Measurements from ENCODE around the gene MGAT4B.
"Not testable (repeated sequence)": the region's sequence is repeated elsewhere in the genome, so short reads cannot be mapped to it uniquely, and the experiment has no call there.

Gene MGAT4B

DNA sequence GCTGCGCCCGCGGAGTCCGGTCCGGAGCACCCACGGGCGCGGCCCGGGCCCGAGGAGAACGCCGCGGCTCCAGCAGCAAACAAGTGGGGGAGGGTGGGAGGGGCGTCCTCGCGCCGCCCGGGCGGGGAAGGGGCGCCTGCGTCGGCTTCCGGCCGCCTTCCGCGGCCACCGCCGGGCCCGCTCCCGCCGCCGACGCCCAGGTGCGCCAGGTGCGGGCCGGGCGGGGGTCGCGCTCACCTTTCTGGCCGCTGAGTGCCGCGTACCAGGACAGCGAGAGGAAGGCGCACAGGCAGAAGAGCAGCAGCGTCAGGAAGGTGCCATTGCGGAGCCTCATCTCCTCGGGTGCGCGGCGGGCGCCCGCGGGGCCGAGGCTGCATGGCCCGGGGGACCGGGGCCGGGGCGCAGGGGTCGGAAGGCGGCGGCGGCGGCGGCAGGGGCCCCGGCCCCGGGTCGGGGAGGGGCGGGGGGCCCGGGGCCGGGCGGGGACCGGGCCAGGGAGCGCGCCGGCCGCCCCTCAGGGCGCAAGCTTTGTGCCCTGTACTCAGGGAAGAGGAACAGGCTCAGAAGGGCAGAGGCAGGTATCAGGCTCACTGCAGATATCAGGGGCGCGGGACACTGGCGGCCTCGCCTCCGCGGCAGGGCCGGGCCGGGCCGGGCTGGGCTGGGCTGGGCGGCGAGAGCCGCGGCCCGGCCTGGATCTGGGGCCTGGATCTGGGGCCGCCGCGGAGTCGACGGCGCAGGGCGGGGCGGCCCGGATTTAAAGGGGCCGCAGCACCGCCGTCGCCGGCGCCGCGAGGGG is at the start of gene MGAT4B:
Gene MGAT4B, minus strand, starts transcription at position 617 of the 799 bp plus-strand sequence. Its CDS starts 283 bp downstream, at position 334.
- DNase-seq, result peak; percentile 60

- DNase-seq, result no peak
Measured at GRCh38 chr5:179854356-179854755, 47.7 kb upstream of the MGAT4B start.

GRCh38 chr5:179852993-179853547 is 46.4 kb upstream of the MGAT4B start:
- DNase-seq, result no peak

DNA sequence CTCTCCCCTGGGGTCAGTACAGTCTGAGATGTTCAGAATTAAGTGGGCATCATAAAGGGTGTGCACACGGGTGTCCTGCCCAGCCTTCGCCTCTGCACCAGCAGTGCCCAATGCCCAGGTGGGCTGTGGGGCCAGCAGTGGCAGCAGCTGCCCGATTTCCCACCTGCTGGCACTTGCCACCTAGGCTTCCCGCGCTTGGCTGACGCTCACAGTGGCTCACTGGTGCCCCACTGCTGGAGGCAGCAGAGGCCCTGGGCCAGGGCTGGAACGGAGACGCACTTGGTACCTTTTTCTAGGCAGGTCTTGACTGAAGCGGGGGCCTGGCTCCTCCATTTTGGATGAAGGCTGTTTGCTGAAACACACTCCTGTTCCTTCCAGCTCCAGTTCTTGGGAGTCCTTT is 35.0 kb upstream of the MGAT4B start:
- no peak for DNase-seq

GRCh38 chr5:179840766-179841165 is 34.1 kb upstream of the MGAT4B start:
- DNase-seq, result no peak

DNA sequence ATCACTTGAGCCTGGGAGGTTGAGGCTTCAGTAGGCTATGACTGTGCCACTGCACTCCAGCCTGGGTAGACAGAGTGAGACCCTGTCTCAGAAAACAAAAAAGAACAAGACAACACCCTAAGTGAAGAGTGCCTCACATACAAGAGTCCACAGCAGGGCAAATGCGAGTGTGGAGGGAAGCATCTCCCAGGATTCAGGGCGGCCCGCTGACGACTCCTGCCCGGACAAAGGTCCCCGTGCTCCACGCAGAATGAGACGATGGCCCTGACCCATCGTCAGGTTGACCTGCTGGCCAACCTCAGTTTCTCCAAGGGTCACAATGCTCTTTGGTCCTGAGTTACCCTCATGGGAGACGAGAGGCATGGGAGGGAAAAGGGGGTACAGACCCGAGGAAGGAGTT is 33.7 kb upstream of the MGAT4B start:
- DNase-seq, result no peak

DNA sequence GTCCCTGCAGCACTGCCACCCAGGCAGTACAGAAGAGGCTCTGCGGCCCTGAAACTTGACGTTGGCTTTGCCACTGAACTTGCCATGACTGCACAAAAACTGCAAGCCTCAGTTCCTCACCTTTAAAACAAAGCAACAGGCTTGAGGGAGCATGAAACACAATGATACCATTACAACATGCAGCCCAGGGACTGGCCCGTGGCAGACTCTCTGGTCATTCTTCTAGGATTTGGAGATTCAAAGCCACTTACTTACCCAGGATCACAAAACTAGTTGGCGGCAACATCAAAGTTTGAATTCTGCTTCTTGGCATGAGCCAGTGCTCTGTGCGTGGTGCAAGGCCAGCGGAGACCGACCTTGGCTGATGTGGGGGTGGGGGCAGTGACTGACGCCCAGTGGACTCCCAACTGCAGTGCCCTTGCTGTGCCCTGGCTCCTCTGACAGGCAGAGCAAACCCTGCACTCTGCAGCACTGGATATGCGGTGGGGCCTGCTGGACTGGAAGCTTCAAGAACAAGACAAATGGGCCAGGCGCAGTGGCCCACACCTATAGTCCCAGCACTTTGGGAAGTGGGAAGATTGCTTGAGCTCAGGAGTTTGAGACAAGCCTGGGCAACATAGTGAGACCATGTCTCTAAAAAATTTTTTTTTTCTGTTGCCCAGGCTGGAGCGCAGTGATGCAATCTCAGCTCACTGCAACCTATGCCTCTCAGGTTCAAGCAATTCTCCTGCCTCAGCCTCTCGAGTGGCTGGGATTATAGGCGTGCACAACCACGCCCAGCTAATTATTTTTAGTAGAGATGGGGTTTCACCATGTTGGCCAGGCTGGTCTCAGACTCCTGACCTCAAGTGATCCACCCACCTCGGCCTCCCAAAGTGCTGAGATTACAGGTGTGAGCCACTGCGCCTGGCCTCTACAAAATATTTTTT is 32.9 kb upstream of the MGAT4B start:
- no peak for DNase-seq

GRCh38 chr5:179837076-179838011 is 30.7 kb upstream of the MGAT4B start:
- DNase-seq, result no peak

DNA sequence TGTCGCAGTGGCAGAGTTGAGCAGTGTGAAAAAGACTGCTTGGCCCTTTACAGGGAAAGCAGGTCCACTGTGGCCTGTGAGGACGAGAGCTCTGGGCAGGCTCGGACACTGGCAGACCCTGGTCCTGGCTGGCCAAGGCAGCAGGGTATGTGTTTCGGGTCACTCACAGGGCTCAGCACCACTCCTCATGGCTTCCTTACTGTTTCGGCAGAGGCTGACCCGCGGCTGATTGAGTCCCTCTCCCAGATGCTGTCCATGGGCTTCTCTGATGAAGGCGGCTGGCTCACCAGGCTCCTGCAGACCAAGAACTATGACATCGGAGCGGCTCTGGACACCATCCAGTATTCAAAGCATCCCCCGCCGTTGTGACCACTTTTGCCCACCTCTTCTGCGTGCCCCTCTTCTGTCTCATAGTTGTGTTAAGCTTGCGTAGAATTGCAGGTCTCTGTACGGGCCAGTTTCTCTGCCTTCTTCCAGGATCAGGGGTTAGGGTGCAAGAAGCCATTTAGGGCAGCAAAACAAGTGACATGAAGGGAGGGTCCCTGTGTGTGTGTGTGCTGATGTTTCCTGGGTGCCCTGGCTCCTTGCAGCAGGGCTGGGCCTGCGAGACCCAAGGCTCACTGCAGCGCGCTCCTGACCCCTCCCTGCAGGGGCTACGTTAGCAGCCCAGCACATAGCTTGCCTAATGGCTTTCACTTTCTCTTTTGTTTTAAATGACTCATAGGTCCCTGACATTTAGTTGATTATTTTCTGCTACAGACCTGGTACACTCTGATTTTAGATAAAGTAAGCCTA is 29.8 kb upstream of the MGAT4B start:
- no peak for DNase-seq

GRCh38 chr5:179834871-179835270 is 28.2 kb upstream of the MGAT4B start:
- DNase-seq, result not testable (repeated sequence)

DNA sequence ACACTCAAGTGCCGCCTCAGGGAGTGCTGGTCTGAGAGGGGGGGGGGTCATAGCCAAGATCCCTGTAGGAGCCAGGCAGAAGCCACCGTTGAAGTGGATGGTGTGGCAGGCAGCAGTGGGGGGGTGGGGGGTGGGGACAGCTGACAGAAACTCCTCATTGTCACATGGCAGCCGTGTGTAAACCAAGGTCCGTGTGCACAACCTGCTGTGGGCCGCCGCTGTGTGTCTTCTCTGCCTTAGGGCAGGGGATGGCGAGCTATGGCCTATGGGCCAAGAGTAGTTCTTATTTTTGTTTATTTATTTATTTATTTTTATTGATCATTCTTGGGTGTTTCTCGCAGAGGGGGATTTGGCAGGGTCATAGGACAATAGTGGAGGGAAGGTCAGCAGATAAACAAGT is 27.5 kb upstream of the MGAT4B start:
- no peak for DNase-seq

GRCh38 chr5:179833709-179834070 is 27.0 kb upstream of the MGAT4B start:
- DNase-seq, result no peak

GRCh38 chr5:179833056-179833708 is 26.5 kb upstream of the MGAT4B start:
- DNase-seq, result no peak

GRCh38 chr5:179832039-179832745 is 25.5 kb upstream of the MGAT4B start:
- DNase-seq, result no peak

DNA sequence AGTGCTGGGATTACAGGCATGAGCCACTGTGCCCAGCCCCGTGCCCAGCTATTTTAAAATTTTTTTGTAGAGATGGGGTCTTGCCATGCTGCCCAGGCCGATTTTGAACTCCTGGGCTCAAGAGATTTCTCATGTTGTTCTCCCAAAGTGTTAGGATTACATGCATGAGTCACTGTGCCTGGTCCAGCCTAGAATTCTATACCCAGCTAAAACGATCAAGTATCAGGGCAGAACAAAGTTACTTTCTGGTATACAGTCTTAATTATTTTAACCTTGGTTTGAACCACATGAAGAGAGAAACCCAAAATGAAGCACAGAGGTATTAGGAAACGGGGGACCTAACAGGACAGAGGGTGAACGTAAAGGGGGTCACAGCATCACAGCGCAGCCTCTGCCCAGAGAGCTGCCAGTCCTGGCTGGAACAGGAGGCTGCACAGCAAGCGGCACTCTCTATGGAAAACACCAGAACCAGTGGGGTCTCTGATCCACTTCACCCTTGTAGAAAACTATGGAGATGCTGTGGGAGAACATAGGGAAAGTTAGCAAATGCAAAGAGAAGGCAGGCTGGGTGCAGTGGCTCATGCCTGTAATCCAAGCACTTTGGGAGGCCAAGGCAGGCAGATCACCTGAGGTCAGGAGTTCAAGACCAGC is 24.3 kb upstream of the MGAT4B start:
- no peak for DNase-seq

GRCh38 chr5:179829732-179830435 is 23.2 kb upstream of the MGAT4B start:
- no peak for DNase-seq

DNA sequence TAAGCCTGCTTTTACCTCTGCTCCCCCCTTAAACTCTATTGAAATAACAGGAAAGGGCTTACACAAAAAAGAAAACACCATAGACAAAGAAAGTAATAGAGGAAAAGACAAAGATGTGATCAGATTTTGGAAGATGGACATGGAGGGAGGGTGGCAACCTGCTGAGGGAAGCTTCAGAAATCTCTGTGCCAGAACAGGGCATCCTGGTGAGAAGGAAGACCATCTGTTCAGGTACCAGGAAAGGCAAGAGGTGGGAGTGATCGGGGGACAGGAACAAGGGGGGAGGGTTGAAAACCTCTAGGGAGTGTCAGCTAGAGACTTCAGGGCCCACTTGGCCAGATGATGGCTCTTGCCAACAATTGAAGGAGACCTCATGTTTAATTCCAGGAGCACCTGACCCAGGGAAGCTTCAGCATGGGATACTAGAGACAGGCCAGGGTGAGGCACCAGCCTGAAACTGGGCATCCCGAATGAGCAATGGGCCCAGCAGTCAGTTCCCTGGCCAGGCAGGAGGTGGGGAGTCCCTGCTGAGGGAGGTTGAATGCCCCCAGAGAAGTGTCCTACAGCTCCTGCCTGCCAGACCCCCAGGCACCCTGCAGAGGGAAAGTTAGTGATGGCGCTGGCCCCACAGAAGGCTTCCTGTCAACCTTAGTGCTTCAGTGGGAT is 22.2 kb upstream of the MGAT4B start:
- no peak for DNase-seq

DNA sequence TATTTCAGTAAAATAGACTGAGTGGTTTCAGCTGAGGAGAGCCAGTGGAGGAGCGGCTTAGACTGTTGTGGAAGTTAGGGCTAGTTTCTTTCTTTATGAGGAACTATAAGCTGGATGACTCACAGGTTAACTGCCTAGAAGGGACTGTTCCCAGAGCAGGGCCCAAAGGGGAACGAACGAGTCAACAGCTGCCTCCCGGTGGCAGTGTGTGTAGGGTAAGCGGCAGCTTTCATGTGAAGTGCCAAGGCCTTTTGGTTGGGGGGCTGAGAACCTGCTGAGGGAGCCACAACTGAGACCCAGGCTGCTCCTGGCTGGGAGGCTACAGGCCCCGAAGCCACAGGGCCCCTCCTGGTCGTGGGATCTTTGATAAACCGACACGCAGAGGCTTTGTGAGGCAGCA is 21.0 kb upstream of the MGAT4B start:
- no peak for DNase-seq
